ENCODE data around the gene DLGAP4. TPM values are rescaled to one million over a fixed set of nuclear protein-coding genes. Genes with fewer than 3 reads are reported as not detected.
A peak's percentile ranks its signal among the peaks of the same experiment; 100 is the strongest.

Gene DLGAP4
- total RNA-seq, 2 donors from 2014 or later, result 33.9 to 45.4 TPM

- DNase-seq (no peak), ATAC-seq (no peak)
- Mint-ChIP-seq H3K27ac (no peak overlapping the region), H3K36me3 (ENCODE audit: low read depth) (no peaks in the 10 kb centered on the region), H3K27me3 (peaks cover 58% of the 10 kb centered on the region), H3K4me1 (no peaks in the 10 kb centered on the region), H3K4me3 (no peak overlapping the region)
- no peaks in the 10 kb centered on the region for H3K9me3 ChIP-seq (ENCODE audit: control insufficient read depth, low read length, poor library complexity, severe bottlenecking)
Observed at GRCh38 chr20:36284751-36285150, 21.4 kb upstream of the DLGAP4 start.

GRCh38 chr20:36285746-36286447 is 20.2 kb upstream of the DLGAP4 start:
- Mint-ChIP-seq H3K27me3 (peaks cover 57% of the 10 kb centered on the region), H3K4me3 (no peak overlapping the region), H3K36me3 (ENCODE audit: low read depth) (no peaks in the 10 kb centered on the region), H3K27ac (no peak overlapping the region), H3K4me1 (no peaks in the 10 kb centered on the region)
- H3K9me3 ChIP-seq (ENCODE audit: control insufficient read depth, low read length, poor library complexity, severe bottlenecking), result no peaks in the 10 kb centered on the region
- ATAC-seq (no peak), DNase-seq (no peak)

- ATAC-seq (no peak), DNase-seq (no peak)
- H3K36me3 Mint-ChIP-seq (ENCODE audit: low read depth), result peaks cover 3% of the 10 kb centered on the region
- H3K9me3 ChIP-seq (ENCODE audit: control insufficient read depth, low read length, poor library complexity, severe bottlenecking), result no peaks in the 10 kb centered on the region
- peaks cover 3% of the 10 kb centered on the region for H3K4me1 Mint-ChIP-seq
- H3K27me3 Mint-ChIP-seq, result peaks cover 74% of the 10 kb centered on the region
- no peak overlapping the region for H3K27ac Mint-ChIP-seq
- no peak overlapping the region for H3K4me3 Mint-ChIP-seq
Observed at GRCh38 chr20:36297656-36298055, 8.5 kb upstream of the DLGAP4 start.

GRCh38 chr20:36298061-36298460 is 8.1 kb upstream of the DLGAP4 start:
- Mint-ChIP-seq H3K27ac (no peak overlapping the region), H3K4me1 (peaks cover 3% of the 10 kb centered on the region), H3K27me3 (peaks cover 78% of the 10 kb centered on the region), H3K36me3 (ENCODE audit: low read depth) (peaks cover 3% of the 10 kb centered on the region), H3K4me3 (no peak overlapping the region)
- DNase-seq (no peak), ATAC-seq (no peak)
- no peaks in the 10 kb centered on the region for H3K9me3 ChIP-seq (ENCODE audit: control insufficient read depth, low read length, poor library complexity, severe bottlenecking)

- Mint-ChIP-seq H3K27me3 (peaks cover 86% of the 10 kb centered on the region), H3K4me1 (peaks cover 5% of the 10 kb centered on the region), H3K4me3 (no peak overlapping the region), H3K27ac (no peak overlapping the region), H3K36me3 (ENCODE audit: low read depth) (peaks cover 3% of the 10 kb centered on the region)
- no peak for ATAC-seq
- H3K9me3 ChIP-seq (ENCODE audit: control insufficient read depth, low read length, poor library complexity, severe bottlenecking), result no peaks in the 10 kb centered on the region
- DNase-seq, result no peak
Observed at GRCh38 chr20:36298795-36299339, 7.3 kb upstream of the DLGAP4 start.

GRCh38 chr20:36299459-36299858 is 6.7 kb upstream of the DLGAP4 start:
- Mint-ChIP-seq H3K27me3 (peaks cover 92% of the 10 kb centered on the region), H3K36me3 (ENCODE audit: low read depth) (peaks cover 3% of the 10 kb centered on the region)

GRCh38 chr20:36301359-36302119 is 4.6 kb upstream of the DLGAP4 start:
- no peak overlapping the region for H3K4me3 Mint-ChIP-seq
- H3K36me3 Mint-ChIP-seq (ENCODE audit: low read depth), result peaks cover 4% of the 10 kb centered on the region

More at GRCh38 chr20:36299459-36299858, 6.7 kb upstream of the DLGAP4 start:
- Mint-ChIP-seq H3K4me1 (peaks cover 5% of the 10 kb centered on the region), H3K27ac (no peak overlapping the region), H3K4me3 (no peak overlapping the region)
- DNase-seq (no peak), ATAC-seq (no peak)
- no peaks in the 10 kb centered on the region for H3K9me3 ChIP-seq (ENCODE audit: control insufficient read depth, low read length, poor library complexity, severe bottlenecking)

GRCh38 chr20:36303020-36303595 is 3.0 kb upstream of the DLGAP4 start:
- H3K27ac Mint-ChIP-seq, result no peak overlapping the region
- DNase-seq (no peak), ATAC-seq (no peak)
- H3K27me3 Mint-ChIP-seq, result peaks cover 84% of the 10 kb centered on the region
- H3K4me3 Mint-ChIP-seq, result no peak overlapping the region
- H3K4me1 Mint-ChIP-seq, result peaks cover 8% of the 10 kb centered on the region
- H3K9me3 ChIP-seq (ENCODE audit: control insufficient read depth, low read length, poor library complexity, severe bottlenecking), result no peaks in the 10 kb centered on the region
- H3K36me3 Mint-ChIP-seq (ENCODE audit: low read depth), result peaks cover 4% of the 10 kb centered on the region

More at GRCh38 chr20:36301359-36302119, 4.6 kb upstream of the DLGAP4 start:
- H3K4me1 Mint-ChIP-seq, result peaks cover 8% of the 10 kb centered on the region
- H3K9me3 ChIP-seq (ENCODE audit: control insufficient read depth, low read length, poor library complexity, severe bottlenecking), result no peaks in the 10 kb centered on the region
- peaks cover 87% of the 10 kb centered on the region for H3K27me3 Mint-ChIP-seq
- H3K27ac Mint-ChIP-seq, result no peak overlapping the region
- ATAC-seq (no peak), DNase-seq (no peak)

- Mint-ChIP-seq H3K4me1 (peaks cover 10% of the 10 kb centered on the region), H3K27ac (no peak overlapping the region), H3K4me3 (no peak overlapping the region), H3K27me3 (peaks cover 84% of the 10 kb centered on the region), H3K36me3 (ENCODE audit: low read depth) (peaks cover 4% of the 10 kb centered on the region)
- DNase-seq (no peak), ATAC-seq (no peak)
- no peaks in the 10 kb centered on the region for H3K9me3 ChIP-seq (ENCODE audit: control insufficient read depth, low read length, poor library complexity, severe bottlenecking)
Observed at GRCh38 chr20:36303831-36304230, 2.3 kb upstream of the DLGAP4 start.

GRCh38 chr20:36304786-36305495 is 1.2 kb upstream of the DLGAP4 start:
- H3K4me3 Mint-ChIP-seq, result peak overlapping the region; percentile 85
- peaks cover 9% of the 10 kb centered on the region for H3K36me3 Mint-ChIP-seq (ENCODE audit: low read depth)
- DNase-seq (no peak), ATAC-seq (no peak)
- no peaks in the 10 kb centered on the region for H3K9me3 ChIP-seq (ENCODE audit: control insufficient read depth, low read length, poor library complexity, severe bottlenecking)
- H3K27ac Mint-ChIP-seq, result no peak overlapping the region
- peaks cover 13% of the 10 kb centered on the region for H3K4me1 Mint-ChIP-seq
- peaks cover 84% of the 10 kb centered on the region for H3K27me3 Mint-ChIP-seq

GRCh38 chr20:36306553-36307411 is 643 bp downstream of the DLGAP4 start:
- peaks cover 13% of the 10 kb centered on the region for H3K4me1 Mint-ChIP-seq
- H3K9me3 ChIP-seq (ENCODE audit: control insufficient read depth, low read length, poor library complexity, severe bottlenecking), result no peaks in the 10 kb centered on the region
- peaks cover 84% of the 10 kb centered on the region for H3K27me3 Mint-ChIP-seq
- H3K27ac Mint-ChIP-seq, result no peak overlapping the region
- peak overlapping the region; percentile 77 for H3K4me3 Mint-ChIP-seq
- H3K36me3 Mint-ChIP-seq (ENCODE audit: low read depth), result peaks cover 9% of the 10 kb centered on the region
- DNase-seq (no peak), ATAC-seq (no peak)
